HG03097 (cell line): ENCODE data around the gene LAMA4.

Experiments used
- ATAC-seq: cut with Tn5 transposase; IDR thresholded peaks from one replicate; pipeline ENCODE4 v1.9.1; 2021; ENCODE audit not compliant: unreplicated experiment, low FRiP score

LAMA4 gene

DNA sequence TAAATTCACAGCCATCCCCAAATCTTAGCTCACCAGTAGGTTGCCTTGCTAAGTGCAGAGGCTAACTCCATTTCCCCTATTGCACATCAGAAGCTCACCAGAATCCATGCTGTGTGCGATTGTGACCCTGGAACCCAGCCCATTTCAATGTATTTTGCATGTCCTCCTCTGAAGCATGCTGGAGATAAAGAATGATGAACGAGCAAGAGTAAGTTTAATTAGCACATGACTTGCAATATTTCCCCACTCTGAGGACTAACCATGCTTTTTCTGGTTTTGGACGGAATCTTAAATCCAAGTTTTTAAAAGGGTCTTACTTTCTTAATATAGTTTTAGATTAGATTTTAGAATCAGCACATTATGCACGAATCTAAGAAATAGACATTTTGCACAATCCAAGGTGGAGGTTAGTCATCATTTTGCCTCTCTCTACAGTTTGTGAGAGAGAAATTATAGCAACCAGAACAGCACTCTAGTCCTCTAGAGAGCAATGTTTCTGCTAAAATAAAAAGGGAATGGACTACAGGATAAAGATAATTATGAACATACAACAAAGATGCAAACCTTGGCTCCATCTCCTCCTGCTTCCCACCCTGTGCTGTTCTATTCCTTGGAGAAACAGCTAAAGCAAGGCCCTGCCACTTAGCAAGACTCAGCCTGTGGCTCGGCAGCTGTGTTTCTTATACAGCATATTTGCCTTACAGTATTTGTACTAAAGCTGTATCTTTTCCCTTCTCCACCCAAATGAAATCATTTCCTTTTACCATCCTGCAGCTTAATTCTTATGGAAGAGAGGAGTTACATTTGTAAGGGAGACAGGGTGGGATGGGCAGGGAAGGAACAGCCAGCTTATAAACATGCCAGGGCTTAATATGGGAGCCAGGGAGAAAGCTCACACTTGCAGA lies 24.9 kb upstream of the LAMA4 start:
- no peak for ATAC-seq

DNA sequence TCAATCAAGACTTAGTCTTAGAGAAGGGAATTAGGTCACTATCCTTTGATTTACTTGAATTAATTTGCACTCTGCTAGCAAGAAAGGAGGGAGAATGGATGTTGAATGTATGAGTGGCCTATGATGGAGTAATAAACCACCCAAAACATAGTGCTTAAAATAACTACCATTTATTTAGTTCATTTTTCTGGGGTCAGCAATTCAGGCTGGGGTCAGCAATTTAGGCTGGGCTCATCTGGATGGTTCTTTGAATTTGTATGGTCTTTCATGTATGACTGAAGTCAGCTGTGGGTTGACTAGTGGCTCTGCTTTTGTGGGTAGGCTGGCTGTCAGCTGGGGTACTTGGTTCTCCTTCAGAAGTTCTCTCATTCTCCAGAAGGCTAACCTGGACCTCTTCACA lies 21.0 kb upstream of the LAMA4 start:
- no peak for ATAC-seq

DNA sequence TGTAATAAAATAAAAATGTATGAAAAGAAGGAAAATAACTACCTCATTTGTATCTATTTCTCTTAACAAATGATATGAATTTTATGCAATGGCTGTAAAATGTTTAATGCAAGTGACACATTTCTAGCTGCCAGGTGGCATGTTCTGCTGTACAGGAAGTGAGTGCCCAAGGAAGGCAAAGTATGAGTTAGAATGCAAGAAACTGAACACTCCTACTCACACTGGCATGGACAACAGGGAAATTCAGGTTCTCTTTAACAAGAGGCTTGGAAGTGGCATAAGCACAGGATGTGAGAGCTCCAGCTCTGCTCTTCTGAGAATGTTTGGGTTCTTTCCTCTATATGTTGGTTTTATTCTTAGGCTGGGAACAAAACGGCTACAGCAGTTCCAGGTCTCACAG lies 20.4 kb upstream of the LAMA4 start:
- no peak for ATAC-seq

DNA sequence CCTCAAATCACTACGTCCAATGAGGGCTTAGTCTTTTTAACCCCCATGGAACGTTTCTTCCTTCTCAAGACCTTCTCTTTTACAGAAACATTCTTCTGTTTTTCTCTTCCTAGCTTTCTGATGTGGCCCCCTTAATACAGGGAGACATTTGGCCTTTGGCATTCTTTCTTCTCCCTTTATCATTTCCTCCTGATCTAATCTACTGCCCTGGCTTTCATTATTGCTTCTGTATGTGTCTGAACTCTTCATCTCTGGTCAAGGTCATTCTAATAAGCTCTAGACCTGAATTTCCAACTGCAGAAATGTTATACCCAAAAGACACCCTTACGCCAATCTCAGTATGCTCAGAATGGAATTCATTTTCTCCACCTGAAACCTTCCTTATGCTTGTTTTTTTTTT lies 18.4 kb upstream of the LAMA4 start:
- ATAC-seq = no peak

DNA sequence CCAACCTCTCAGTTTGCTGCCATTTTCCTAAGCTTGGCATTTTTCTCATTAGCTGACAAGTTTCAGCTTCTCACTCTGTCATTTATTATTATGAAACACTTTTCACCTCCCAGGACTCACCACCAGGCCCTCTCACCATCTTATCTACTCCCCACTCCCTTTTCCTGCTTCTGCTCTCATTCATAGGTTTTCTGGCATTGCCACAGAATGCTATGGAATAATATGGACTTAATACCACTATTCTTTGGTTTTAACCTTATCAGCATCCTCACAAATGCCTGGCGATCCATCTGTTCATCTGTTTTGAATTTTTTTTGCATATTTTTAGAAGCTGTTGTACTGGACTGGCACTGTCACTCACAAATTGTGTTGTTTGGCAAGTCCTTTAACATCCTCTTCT lies 16.4 kb upstream of the LAMA4 start:
- no peak for ATAC-seq

DNA sequence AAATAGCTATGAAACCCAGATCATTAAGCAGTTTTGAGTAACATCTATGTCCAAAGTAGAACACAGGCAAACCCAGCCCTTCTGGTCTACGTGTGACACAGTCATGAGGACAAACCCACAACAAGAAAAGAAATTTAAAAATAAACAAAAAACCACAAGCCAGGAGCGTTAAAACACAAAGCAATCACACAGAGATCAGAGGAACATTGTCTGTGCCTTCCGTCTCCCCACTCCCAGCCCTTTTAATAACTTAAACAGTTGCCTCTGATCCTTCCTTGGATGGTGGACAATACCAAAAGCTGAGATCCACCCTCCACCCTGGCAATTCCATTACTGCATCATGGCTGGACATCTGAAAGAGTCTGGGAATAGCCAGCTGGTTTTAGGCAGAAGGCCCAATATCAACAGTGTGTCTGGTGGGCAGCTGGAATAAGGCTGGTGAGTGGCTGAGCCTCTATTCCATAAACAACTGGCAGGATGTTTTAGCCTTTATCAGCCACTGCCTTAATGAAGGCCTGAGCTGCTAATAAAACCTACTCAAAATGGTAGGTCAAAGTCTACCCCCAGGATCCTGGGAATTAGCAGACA lies 15.7 kb upstream of the LAMA4 start:
- ATAC-seq = no peak

DNA sequence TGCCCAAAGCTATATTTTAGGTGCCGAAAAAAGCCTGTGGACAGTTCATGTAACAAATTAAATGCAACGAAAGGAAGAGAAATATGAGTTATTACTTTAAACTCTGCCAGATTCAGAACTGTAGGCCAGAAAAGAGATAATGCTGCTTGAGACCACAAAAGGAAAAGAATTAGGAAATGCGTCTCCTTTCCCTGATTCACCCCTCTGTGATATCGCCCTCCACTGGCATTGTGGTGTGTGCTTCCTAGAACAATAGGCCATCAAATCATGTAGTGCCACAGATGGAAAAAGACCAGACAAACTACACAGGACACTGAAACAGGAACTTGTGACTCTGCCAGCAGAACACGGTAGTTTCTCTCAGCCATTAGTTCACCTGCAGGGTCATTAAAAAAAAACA lies 14.7 kb upstream of the LAMA4 start:
- ATAC-seq = no peak

DNA sequence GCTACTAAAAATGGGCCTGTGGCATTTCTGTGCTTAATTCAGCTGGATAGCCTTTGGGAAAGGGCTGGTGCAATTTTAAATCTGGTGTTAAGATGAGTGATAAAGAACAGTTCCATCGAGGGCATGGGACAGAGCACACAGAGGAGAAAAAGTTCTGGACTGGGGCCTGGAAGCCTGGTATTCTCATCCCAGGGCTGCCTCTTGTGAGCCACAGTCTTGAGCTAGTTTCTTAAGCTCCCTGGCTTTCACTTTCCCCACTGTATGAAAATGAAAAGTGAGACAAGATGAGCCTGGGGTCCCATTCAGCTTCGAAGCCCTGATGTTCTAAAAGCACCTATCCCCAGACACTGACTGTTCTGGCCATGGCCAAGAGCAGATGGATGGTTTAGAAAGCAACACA lies 14.3 kb upstream of the LAMA4 start:
- no peak for ATAC-seq

DNA sequence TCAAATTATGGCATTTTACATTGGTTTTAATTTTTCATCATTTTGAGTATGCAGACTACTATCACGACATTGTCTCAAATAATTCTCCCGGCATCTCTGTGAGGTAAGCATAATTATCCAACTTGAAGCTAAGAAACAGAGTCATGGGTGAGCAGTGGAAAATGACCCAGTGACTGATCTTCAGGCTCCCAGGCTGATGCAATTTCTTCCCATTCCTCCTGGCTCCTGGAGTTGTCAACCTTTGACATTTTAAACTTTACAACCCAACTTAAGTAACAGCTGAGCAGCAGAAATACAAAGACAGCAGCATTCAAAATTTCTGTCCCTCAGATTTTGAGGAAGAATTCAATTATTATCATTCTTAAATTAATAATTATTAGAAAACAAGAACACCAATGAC lies 13.7 kb upstream of the LAMA4 start:
- ATAC-seq = no peak

DNA sequence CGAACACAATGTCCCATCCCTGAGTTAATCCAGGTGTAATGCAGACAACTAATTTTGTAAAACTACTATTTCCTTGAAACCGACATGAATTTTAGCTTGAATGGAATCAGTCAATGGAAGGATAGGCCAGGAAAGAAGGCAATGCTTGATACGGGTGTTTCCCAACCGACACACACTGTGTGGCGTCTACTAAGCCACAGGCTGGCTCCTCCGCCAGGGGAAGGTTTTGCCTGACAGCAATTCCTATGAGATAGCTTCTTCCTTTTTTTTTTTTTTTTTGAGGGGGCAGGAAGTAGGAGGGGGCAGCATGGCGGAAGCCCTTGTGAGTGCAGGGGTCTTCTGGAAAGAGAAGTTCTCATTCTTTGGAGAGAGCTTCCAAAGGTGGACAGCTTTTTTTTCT lies 12.0 kb upstream of the LAMA4 start:
- ATAC-seq = no peak

DNA sequence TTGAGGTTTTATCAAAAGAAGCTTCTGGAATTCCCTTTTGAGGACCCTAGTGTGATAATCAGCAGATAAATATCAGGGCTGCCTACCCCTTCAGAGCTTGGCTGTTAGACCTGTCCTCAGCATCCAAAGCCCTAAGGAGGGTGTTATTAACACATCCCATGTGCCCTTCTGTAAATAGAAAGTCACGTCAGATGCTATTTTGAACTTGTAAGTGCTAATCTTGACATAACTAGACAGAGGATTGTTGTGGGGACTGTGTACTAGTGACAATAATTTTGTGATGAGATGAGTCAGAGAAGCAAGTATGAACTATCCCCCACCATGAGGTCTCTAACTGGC lies 4.9 kb upstream of the LAMA4 start:
- ATAC-seq = no peak

DNA sequence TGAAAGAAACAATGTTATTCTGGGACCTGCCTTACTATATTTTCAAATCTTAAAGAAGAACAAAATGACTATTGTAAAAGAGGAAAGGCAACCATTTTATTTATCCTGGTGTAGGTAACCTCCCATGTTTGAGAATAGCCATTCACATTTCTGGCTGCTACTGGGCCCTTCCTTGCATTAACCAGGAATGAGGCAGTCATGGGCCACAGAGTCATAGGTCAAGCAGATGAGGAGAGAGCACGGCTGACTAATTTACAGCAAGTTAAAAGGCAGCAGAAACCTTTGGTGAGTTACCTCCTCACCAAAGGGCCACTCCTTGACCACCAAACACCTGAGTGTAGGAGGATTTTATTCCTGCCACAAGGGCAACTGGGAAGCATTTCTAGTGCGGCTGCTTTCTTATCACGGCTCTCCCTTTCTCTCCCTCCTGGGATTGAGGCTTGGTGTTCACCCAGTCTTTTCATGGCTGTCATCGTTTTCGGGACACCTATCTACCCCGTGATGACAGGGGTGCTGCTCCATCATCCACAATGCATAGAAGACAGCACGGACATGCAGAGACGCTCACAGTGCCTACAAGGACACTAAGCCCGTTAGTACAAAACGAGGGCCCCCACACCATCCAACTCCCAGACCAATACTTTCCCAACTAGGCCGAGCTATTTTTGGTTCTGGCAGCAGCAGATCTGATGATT lies 4.4 kb upstream of the LAMA4 start:
- no peak for ATAC-seq

DNA sequence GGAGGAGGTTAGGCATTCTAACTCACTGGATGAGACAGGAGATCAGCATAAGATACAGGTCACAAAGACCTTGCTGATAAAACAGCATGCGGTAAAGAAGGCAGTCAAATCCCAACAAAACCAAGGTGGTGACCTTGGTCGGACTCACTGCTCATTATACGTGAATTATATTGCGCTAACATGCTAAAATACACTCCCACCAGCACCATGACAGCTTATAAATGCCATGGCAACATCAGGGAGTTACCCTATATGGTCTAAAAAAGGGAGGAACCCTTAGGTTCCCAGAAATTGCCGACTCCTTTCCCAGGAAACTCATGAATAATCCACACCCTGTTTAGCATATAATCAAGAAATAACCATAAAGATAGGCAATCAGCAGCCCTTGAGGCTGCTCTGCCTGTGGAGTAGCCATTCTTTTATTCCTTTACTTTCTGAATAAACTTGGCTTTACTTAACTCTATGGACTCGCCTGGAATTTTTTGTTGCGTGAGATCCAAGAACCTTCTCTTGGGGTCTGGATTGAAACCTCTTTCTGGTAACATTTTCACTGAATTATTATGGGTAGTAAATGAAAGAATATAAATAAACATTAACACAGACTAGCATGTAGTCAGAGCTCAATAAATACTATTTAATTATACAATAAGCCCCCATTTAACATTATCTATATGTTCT lies 3.0 kb upstream of the LAMA4 start:
- no peak for ATAC-seq

DNA sequence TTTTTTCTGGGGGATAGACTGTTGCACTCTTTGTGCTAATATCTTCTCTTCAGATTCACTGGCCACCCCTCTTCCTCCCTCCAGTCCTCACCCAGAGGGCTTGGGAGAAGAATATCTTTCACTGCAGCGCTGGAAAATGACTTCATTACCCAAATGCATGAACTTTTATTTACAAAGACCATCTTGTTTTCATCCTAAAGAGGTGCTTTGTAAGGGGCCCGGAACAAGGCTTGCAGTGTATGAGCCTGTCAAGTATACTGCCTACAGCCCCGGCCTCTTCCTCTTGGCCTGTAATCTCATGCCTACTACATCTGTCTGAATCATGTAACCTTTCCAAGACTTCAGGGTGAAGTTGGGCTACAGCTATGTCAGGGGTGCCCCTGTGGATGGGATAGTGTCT lies 554 bp upstream of the LAMA4 start:
- ATAC-seq = no peak

DNA sequence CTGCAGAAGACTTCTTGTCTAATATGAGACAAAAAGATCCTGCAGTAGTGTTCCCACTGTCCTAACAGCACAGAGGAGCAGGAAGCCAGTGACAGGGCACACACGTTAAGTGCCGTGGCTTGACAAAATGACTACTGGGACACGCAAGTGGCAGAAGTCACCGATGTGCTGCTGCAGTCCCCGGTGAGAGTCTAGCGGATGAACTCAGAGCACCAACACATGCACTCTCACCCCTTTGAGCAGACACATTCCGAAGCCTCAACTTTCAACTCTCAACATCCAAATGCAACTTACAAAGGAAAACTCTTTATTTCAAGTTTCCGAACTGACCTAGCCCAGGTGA lies 898 bp downstream of the LAMA4 start:
- no peak for ATAC-seq

DNA sequence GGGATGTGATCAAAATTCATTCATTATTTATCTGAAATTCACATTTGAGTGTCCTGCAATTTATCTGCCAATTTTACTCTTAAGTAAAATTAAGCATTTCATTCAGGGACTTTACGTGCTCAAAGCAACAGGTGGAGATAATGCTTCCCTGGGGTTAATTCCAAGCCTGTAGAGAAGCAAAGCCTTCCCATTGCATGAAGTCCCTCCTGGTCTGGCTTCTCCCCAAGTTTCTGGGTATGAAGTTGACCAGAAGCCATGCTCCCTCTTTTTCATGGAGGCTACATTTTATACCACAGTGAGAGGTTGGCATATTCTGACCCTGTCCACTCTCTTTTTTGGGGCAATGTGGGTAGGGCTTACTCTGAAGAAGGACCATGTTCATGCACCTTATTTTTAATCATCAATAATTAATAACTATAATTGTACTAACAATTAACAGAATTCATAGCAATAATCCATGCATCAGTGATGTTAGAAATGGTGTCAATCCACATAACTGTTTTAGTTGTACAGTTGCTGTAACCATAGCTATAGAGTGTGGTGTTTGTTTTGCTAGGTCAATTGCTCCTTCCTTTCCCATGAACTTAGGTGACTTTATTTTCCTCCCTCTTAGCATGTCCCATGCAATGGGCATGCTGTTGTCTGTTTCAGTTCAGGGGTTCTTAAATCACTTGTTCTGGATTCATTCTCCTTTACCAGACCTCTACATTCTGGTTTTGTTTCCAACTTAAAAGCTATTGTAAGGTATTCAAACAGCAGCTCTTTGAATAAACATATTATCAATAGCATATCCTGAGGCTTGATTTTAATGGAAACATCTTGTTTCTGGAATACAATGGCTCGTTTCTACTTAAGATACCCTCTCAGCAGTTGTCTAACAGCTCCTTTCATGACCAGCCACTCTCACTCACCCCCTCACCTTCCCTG lies 1.5 kb downstream of the LAMA4 start:
- ATAC-seq = no peak

DNA sequence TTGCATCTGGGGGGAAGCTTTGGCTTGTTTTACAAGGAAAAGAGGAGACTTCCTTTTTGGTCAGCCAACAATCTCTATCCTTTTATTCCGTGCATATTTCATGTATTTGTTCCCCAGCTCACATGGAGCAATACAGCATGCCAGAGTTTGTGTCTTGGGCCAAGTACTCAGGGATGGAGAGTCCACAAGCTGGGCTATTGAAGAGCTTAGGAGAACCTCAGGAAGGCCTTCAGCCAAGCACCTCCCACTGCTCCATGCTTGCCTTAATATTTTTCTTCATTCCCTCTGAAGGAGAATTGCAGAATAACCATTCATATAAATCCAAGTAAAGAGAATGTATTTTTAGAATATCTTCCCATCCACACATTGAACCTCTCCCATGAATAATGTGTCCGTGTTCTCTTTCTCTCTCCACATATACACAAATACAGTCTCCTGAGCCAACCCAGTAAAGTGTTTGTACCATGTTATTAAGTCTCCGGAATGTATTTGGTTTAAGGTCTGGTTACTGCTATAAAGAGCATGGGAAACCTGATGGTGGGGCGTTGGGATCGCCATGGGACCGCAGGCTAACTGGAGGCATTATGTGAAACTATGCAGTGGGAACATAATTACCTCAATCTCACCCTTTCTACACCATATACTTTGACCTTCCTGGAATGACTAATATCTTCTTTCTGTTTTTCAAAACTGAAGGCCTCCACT lies 3.0 kb downstream of the LAMA4 start:
- no peak for ATAC-seq

DNA sequence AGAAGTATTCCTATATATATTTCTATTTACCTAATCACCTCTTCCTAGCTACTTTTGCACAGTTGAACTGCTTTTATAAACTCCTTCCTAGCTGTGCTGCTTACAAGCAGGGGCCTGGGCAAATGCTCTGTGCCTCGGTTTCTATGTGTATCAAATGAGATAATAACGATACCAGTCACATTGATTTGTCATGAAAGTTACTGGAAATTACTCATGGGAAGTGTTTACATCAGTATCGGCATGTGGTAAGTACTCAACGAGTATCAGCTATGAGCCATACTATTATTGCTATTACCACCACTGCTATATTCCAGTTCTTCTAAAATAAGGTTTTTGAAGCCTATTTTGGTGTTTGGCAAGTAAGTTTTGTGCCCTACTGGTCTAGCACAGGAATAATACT lies 4.9 kb downstream of the LAMA4 start:
- no peak for ATAC-seq

DNA sequence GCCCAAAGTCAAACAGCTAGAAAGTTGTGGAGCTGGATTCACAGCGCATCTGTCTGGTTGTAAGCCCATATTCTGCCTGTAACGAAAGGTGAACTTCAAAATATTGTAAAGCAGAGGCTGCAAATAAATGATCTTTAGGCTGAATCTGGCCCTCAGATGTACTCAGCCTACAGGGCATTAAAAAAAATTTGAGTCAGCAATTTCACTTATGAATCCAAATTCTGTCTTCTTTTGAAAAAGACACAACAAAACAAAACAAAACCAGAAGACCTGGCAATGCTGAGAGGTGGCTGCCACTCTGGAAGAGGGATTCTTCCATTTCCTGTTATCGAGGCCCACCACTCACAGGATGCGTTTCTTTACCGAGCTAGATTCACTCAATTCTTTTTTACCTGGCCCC lies 7.1 kb downstream of the LAMA4 start:
- ATAC-seq = no peak
